ENCODE data around the gene SYNDIG1.

GRCh38 chr20:24547967-24548366 is 78.5 kb downstream of the SYNDIG1 start:
- TF ChIP-seq CTCF (IDR thresholded peaks at IDR 0.05; ENCODE audit: insufficient read depth, low read length) (no peak), GABPA (IDR thresholded peaks at IDR 0.05; ENCODE audit: low read depth) (no peak), POLR2AphosphoS5 (IDR thresholded peaks at IDR 0.05; ENCODE audit: low read depth) (no peak), REST (IDR thresholded peaks at IDR 0.05; ENCODE audit: insufficient replicate concordance, low read depth) (no peak), SPI1 (IDR thresholded peaks at IDR 0.05; ENCODE audit: borderline replicate concordance, low read depth) (no peak)
